HG03097 (cell line): ENCODE measurements around the gene HSD17B2.
"Not testable (repeated sequence)": the region's sequence is repeated elsewhere in the genome, so short reads cannot be mapped to it uniquely, and the experiment has no call there.

Experiments
- ATAC-seq: cut with Tn5 transposase; IDR thresholded peaks from one replicate; pipeline ENCODE4 v1.9.1; 2021; ENCODE audit not compliant: unreplicated experiment, low FRiP score

The HSD17B2 gene

GRCh38 chr16:82034981-82035612 lies at the start of gene HSD17B2:
TSS of gene HSD17B2 (plus strand) at chr16:82035253. CDS start at chr16:82035425, 172 bp downstream.
- no peak for ATAC-seq

GRCh38 chr16:81987121-81987520 lies 47.9 kb upstream of the HSD17B2 start:
- no peak for ATAC-seq

- ATAC-seq: no peak
These were observed 47.3 kb upstream of the HSD17B2 start for GRCh38 chr16:81987706-81988105.

- no peak for ATAC-seq
These were observed 42.2 kb upstream of the HSD17B2 start for GRCh38 chr16:81992859-81993258.

- no peak for ATAC-seq
These were observed 40.6 kb upstream of the HSD17B2 start for GRCh38 chr16:81994485-81994884.

GRCh38 chr16:81995651-81996050 lies 39.4 kb upstream of the HSD17B2 start:
- ATAC-seq: no peak

- ATAC-seq: no peak
These were observed 38.2 kb upstream of the HSD17B2 start for GRCh38 chr16:81996664-81997509.

GRCh38 chr16:81997738-81998137 lies 37.3 kb upstream of the HSD17B2 start:
- ATAC-seq: no peak

GRCh38 chr16:82002831-82003230 lies 32.2 kb upstream of the HSD17B2 start:
- ATAC-seq: no peak

GRCh38 chr16:82004601-82005000 lies 30.5 kb upstream of the HSD17B2 start:
- ATAC-seq: no peak

- no peak for ATAC-seq
These were observed 29.8 kb upstream of the HSD17B2 start for GRCh38 chr16:82005027-82005830.

- no peak for ATAC-seq
These were observed 29.0 kb upstream of the HSD17B2 start for GRCh38 chr16:82006036-82006435.

GRCh38 chr16:82007189-82007588 lies 27.9 kb upstream of the HSD17B2 start:
- no peak for ATAC-seq

GRCh38 chr16:82008957-82009592 lies 26.0 kb upstream of the HSD17B2 start:
- no peak for ATAC-seq

GRCh38 chr16:82009789-82010188 lies 25.3 kb upstream of the HSD17B2 start:
- ATAC-seq: not testable (repeated sequence)

GRCh38 chr16:82010649-82011048 lies 24.4 kb upstream of the HSD17B2 start:
- ATAC-seq: no peak

GRCh38 chr16:82011199-82011641 lies 23.8 kb upstream of the HSD17B2 start, which contains the start of gene SDR42E1:
TSS of gene SDR42E1 (minus strand) at chr16:82011470. CDS start at chr16:82000858, 10,612 bp downstream.
- ATAC-seq: peak; percentile 70

- ATAC-seq: no peak
These were observed 21.9 kb upstream of the HSD17B2 start for GRCh38 chr16:82013139-82013538.

GRCh38 chr16:82016263-82016662 lies 18.8 kb upstream of the HSD17B2 start:
- no peak for ATAC-seq

- ATAC-seq: no peak
These were observed 18.1 kb upstream of the HSD17B2 start for GRCh38 chr16:82016964-82017363.
